HG03342 (cell line): ENCODE data around the gene CDY1.
"Not testable (repeated sequence)": the region's sequence is repeated elsewhere in the genome, so short reads cannot be mapped to it uniquely, and the experiment has no call there.

Experiments
- ATAC-seq: cut with Tn5 transposase; IDR thresholded peaks from one replicate; pipeline ENCODE4 v1.9.1; 2021; ENCODE audit warnings: mild to moderate bottlenecking, moderate library complexity; ENCODE audit not compliant: unreplicated experiment

The CDY1 gene, protein sequence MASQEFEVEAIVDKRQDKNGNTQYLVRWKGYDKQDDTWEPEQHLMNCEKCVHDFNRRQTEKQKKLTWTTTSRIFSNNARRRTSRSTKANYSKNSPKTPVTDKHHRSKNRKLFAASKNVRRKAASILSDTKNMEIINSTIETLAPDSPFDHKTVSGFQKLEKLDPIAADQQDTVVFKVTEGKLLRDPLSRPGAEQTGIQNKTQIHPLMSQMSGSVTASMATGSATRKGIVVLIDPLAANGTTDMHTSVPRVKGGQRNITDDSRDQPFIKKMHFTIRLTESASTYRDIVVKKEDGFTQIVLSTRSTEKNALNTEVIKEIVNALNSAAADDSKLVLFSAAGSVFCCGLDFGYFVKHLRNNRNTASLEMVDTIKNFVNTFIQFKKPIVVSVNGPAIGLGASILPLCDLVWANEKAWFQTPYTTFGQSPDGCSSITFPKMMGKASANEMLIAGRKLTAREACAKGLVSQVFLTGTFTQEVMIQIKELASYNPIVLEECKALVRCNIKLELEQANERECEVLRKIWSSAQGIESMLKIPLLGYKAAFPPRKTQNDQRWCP

DNA sequence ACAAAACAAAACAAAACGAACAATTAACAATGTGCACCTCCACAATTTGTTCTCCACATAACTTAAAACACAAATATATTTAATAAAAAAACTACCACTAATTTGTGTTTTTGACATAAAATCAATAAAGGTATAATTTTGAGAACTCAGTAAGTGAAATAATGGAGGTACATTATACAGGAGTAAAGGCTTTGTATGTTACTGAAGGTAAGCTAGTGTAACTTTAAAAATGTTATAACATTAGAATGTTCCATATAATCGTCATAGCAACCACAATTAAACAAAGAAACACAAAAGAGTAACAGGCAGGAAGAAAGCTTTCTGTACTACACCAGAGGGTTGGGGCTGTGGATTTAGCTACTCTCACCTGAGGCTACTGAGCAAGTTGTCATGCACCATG is at the start of gene CDY1:
CDY1 (plus strand) TSS at position 301 of the 400 bp plus-strand sequence. CDS start 326 bp downstream, outside the sequence.
- not testable (repeated sequence) for ATAC-seq

GRCh38 chrY:25593336-25593735 is 28.6 kb upstream of the CDY1 start:
- not testable (repeated sequence) for ATAC-seq

- not testable (repeated sequence) for ATAC-seq
Measured at GRCh38 chrY:25620209-25620608, 1.7 kb upstream of the CDY1 start.

- ATAC-seq: not testable (repeated sequence)
Measured at GRCh38 chrY:25626524-25626923, 4.6 kb downstream of the CDY1 start.

GRCh38 chrY:25630383-25631112 is 8.6 kb downstream of the CDY1 start:
- not testable (repeated sequence) for ATAC-seq

DNA sequence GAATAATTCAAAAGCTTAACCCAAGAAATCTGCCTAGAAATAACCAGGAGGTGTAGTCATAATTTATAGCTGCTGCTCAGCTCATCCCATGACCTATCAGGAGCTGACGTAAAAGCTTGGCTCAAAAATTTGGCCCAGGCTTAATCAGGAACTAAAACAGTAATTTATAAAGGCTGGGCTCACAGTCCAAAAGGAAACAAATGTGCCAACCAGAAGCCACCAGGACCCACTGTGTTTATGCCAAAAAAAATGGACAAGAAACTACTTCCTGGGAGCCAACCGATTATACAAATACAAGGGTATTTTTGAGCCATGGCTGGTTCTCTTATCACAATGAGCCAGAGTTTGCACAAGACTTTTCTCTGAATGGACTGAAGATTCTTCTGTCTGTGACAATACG is 17.9 kb downstream of the CDY1 start:
- ATAC-seq: not testable (repeated sequence)

DNA sequence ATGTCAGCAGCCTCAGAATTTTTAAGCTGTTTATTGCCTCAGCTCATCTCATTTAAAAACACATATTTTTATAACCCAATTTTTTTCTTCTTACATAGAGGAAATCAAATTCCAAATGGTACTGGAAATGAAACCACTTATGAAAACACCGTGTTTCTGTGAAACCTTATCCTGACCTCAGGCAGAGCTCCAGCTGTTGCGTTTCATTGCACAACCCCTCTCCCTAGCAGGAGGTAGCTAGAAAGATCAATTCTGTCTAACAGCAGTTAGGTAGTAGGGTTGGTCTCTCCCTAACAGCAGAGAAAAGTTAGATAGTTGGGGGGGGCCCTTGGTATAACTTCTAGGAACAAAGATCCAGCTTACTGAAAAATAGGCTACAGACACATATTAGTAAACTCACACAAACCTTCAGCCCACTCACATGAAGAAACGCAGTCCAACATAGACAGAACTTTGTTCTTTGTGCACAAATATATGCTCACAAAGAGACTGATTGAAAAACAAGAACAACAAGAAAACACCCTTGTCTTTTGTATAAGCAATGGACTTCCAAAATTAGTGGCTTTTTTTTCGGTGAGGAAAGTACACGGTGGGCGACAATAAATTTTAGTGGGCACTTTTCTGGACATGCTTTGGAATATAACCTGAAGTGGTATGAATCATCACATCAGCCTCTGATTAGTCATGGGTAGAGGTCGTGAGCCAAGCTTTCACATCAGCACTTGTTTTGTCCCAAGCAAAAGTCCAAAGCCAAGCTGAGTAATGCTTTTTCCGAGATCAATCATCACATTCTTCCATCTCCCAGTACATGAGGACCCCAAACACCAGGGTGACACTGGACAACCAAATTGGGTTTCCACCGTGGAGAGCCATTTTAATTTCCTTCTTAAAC is 21.4 kb downstream of the CDY1 start:
- not testable (repeated sequence) for ATAC-seq
